SK-N-SH (cell line): ENCODE measurements around the gene B4GALNT2. TPM values are rescaled to one million over a fixed set of nuclear protein-coding genes. Genes with fewer than 3 reads are reported as not detected.

Experiments used
- CTCF ChIA-PET: fragments of 300-600, 350-600 bp; formaldehyde crosslinking; extraction: SDS; loops from one replicate; lab custom pipeline; 2021; lab: Yijun Ruan, JAX
- POLR2A ChIA-PET: fragments of 350-600 bp; sonication (Branson Sonifier 250); formaldehyde crosslinking; extraction: SDS; loops from one replicate; lab custom pipeline; 2020; ENCODE audit warnings: antibody characterized with exemption, inconsistent platforms; lab: Yijun Ruan, JAX
- DNase-seq: peaks from one replicate; pipeline ENCODE4 v3.0.0; 2012
- H2AFZ ChIP-seq: fragments of 200-600 bp; sonication (generic); 2 replicates; pipeline ENCODE4 v1.8.1; 2016; ENCODE audit warnings: antibody characterized with exemption, mild to moderate bottlenecking, low read depth
- H3F3A ChIP-seq: fragments of 200-600 bp; sonication (generic); replicated peaks from 2 replicates; pipeline ENCODE3; 2016; ENCODE audit warnings: antibody characterized with exemption, mild to moderate bottlenecking; ENCODE audit not compliant: insufficient read depth
- H3K27ac ChIP-seq, 2 experiments: fragments of 200-500 bp in 1 of 2; fragments of 200-600 bp in 1 of 2; sonication (Bioruptor generic) in 1 of 2; sonication (generic), shearing (Covaris generic) in 1 of 2; 2 replicates each; pipeline versions ENCODE4 v1.5.1 to v1.6.1; 2014 to 2016; ENCODE audit warnings: low read depth in 2 of 2, inconsistent platforms in 1 of 2, low read length in 1 of 2, mild to moderate bottlenecking in 1 of 2, mixed read lengths in 1 of 2
- H3K27me3 ChIP-seq: fragments of 200-600 bp; sonication (generic), shearing (Covaris generic); 2 replicates; pipeline ENCODE4 v1.6.1; 2016; ENCODE audit warnings: mixed run types; ENCODE audit not compliant: insufficient read depth
- H3K36me3 ChIP-seq, 2 experiments: fragments of 200-500 bp in 1 of 2; fragments of 200-600 bp in 1 of 2; sonication (Bioruptor generic) in 1 of 2; sonication (generic) in 1 of 2; replicated peaks in 1 of 2; 2 replicates each; pipeline versions ENCODE3 to v1.5.1; 2014 to 2016; ENCODE audit warnings: low read length in 1 of 2, mild to moderate bottlenecking in 1 of 2; ENCODE audit not compliant: insufficient read depth in 2 of 2, control insufficient read depth in 1 of 2
- H3K4me1 ChIP-seq, 2 experiments: fragments of 200-500 bp in 1 of 2; fragments of 200-600 bp in 1 of 2; sonication (Bioruptor generic) in 1 of 2; sonication (generic), shearing (Covaris generic) in 1 of 2; 2 replicates each; pipeline versions ENCODE4 v1.5.1 to v1.6.1; 2014 to 2016; ENCODE audit warnings: low read depth in 1 of 2, low read length in 1 of 2, mixed run types in 1 of 2; ENCODE audit not compliant: insufficient read depth in 2 of 2, control insufficient read depth in 1 of 2
- H3K4me2 ChIP-seq: fragments of 200-600 bp; sonication (generic), shearing (Covaris generic); 2 replicates; pipeline ENCODE4 v1.6.1; 2017; ENCODE audit warnings: mixed run types
- H3K4me3 ChIP-seq, 2 experiments: fragments of 200-500 bp in 1 of 2; fragments of 200-600 bp in 1 of 2; sonication (Bioruptor generic) in 1 of 2; sonication (generic), shearing (Covaris generic) in 1 of 2; 2 replicates each; pipeline versions ENCODE4 v1.5.1 to v1.8.1; 2014 to 2016; ENCODE audit warnings: low read depth in 2 of 2, inconsistent platforms in 1 of 2, low read length in 1 of 2, mild to moderate bottlenecking in 1 of 2, mixed read lengths in 1 of 2, moderate library complexity in 1 of 2
- H3K79me2 ChIP-seq: fragments of 200-600 bp; sonication (generic); 2 replicates; pipeline ENCODE4 v1.8.1; 2017; ENCODE audit warnings: mild to moderate bottlenecking; ENCODE audit not compliant: insufficient read depth
- H3K9ac ChIP-seq: fragments of 200-600 bp; sonication (generic); 2 replicates; pipeline ENCODE4 v1.6.1; 2017; ENCODE audit warnings: mixed run types
- H3K9me2 ChIP-seq: fragments of 200-600 bp; sonication (generic); 2 replicates; pipeline ENCODE4 v1.6.1; 2017; ENCODE audit warnings: mixed run types
- H3K9me3 ChIP-seq: fragments of 200-600 bp; sonication (generic); 2 replicates; pipeline ENCODE4 v1.6.1; 2017; ENCODE audit warnings: mixed run types, mild to moderate bottlenecking, moderate library complexity
- H4K20me1 ChIP-seq: fragments of 200-600 bp; sonication (generic); 2 replicates; pipeline ENCODE4 v1.6.1; 2017; ENCODE audit warnings: mild to moderate bottlenecking, mixed run types; ENCODE audit not compliant: insufficient read depth
- ELF1 ChIP-seq: IDR thresholded peaks from 2 replicates; pipeline ENCODE4 v1.4.0; 2012
- EP300 ChIP-seq, 2 experiments: IDR thresholded peaks; 2 replicates each; pipeline versions ENCODE4 v1.4.0 to v1.6.1; 2012; ENCODE audit warnings: borderline replicate concordance in 1 of 2, low read depth in 1 of 2, low read length in 1 of 2
- EZH2phosphoT487 ChIP-seq: fragments of 200-600 bp; sonication (generic); IDR thresholded peaks from 2 replicates; pipeline ENCODE4 v1.6.1; 2017; ENCODE audit warnings: low read depth, mixed run types, mild to moderate bottlenecking, antibody characterized with exemption, moderate library complexity, borderline replicate concordance
- FOXJ3 ChIP-seq: sonication (generic); formaldehyde crosslinking; IDR thresholded peaks from 2 replicates; pipeline ENCODE4 v1.5.1; 2020; ENCODE audit warnings: mild to moderate bottlenecking, missing genetic modification reagents
- FOXM1 ChIP-seq: IDR thresholded peaks from 2 replicates; pipeline ENCODE4 v1.4.0; 2012; ENCODE audit warnings: low read depth, mild to moderate bottlenecking
- GABPA ChIP-seq: IDR thresholded peaks from 2 replicates; pipeline ENCODE4 v1.4.0; 2012; ENCODE audit warnings: low read depth, mild to moderate bottlenecking
- GATA2 ChIP-seq: sonication (generic); formaldehyde crosslinking; IDR thresholded peaks from 2 replicates; pipeline ENCODE4 v1.5.0; 2020; ENCODE audit warnings: mild to moderate bottlenecking, missing genetic modification reagents
- MEF2A ChIP-seq: IDR thresholded peaks from 2 replicates; pipeline ENCODE4 v1.4.0; 2012; ENCODE audit warnings: low read depth, borderline replicate concordance
- MXI1 ChIP-seq: IDR thresholded peaks from 2 replicates; pipeline ENCODE4 v1.6.1; 2012; ENCODE audit warnings: mild to moderate bottlenecking, low read depth, low read length, improper control_type of control experiment
- POLR2AphosphoS5 ChIP-seq: IDR thresholded peaks from 2 replicates; pipeline ENCODE4 v1.6.1; 2012; ENCODE audit warnings: low read depth, low read length
- RAD21 ChIP-seq: IDR thresholded peaks from 2 replicates; pipeline ENCODE4 v1.6.1; 2012; ENCODE audit warnings: mild to moderate bottlenecking, low read length
- SMC3 ChIP-seq: IDR thresholded peaks from 2 replicates; pipeline ENCODE4 v1.6.1; 2012; ENCODE audit warnings: low read depth, low read length, improper control_type of control experiment
- TAF1 ChIP-seq: IDR thresholded peaks from 2 replicates; pipeline ENCODE4 v1.6.1; 2012; ENCODE audit warnings: low read depth, mild to moderate bottlenecking, low read length, moderate library complexity, borderline replicate concordance
- TEAD4 ChIP-seq: IDR thresholded peaks from 2 replicates; pipeline ENCODE4 v1.4.0; 2012; ENCODE audit warnings: mild to moderate bottlenecking, borderline replicate concordance; ENCODE audit not compliant: insufficient read depth
- WGBS: methylation state at CpG from one replicate; pipeline ENCODE4 v1.1.6; 2017; ENCODE audit warnings: low lambda C conversion rate; 5-methylcytosine and 5-hydroxymethylcytosine counted together
- polyA plus RNA-seq, 3 experiments: library from polyadenylated mRNA; depleted of rRNA; stranded (reverse); fragments of >200 nt; gene quantifications; 2 replicates each; pipeline ENCODE4 v1.2.3, GENCODE V29; 2012
- TF ChIP-seq, protein P1 (sequence below): IDR thresholded peaks from 2 replicates; pipeline ENCODE4 v1.4.0; 2012; ENCODE audit warnings: low read depth, borderline replicate concordance
- TF ChIP-seq, protein P2 (sequence below): fragments of 200-600 bp; sonication (generic); IDR thresholded peaks from 2 replicates; pipeline ENCODE4 v1.6.1; 2017; ENCODE audit warnings: antibody characterized with exemption, mild to moderate bottlenecking, moderate library complexity
- TF ChIP-seq, protein P3 (sequence below): IDR thresholded peaks from 2 replicates; pipeline ENCODE4 v1.4.0; 2012; ENCODE audit warnings: low read depth, borderline replicate concordance
- TF ChIP-seq, protein P4 (sequence below): IDR thresholded peaks from 2 replicates; pipeline ENCODE4 v1.4.0; 2012; ENCODE audit warnings: low read depth
- TF ChIP-seq, protein P5 (sequence below): IDR thresholded peaks from 2 replicates; pipeline ENCODE4 v1.6.1; 2012; ENCODE audit warnings: mild to moderate bottlenecking, low read depth, low read length, moderate library complexity

Gene B4GALNT2
- polyA plus RNA-seq, 1 of the 3 experiments (the other 2 are of a cell fraction): not detected

DNA sequence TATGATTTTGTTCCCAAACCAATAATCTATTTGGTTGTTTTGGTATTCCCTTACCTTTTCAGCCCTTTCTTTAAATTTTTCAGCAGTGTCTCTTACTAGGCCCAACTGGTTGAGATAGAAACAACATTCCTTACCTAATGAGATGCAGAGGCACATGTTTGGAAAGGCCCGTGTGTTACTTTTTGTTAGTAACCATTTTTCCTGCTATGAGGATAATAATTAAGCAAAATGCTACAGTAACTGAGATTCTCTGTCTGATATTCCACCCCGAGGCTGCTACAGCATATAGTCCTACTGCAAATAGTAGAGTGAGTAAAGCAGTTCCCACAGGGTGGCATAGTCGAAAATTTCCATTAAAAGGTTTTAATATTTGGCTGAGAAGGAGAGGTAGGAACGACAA, 10.0 kb upstream of the B4GALNT2 start (continued):
- TF ChIP-seq, protein P1, sequence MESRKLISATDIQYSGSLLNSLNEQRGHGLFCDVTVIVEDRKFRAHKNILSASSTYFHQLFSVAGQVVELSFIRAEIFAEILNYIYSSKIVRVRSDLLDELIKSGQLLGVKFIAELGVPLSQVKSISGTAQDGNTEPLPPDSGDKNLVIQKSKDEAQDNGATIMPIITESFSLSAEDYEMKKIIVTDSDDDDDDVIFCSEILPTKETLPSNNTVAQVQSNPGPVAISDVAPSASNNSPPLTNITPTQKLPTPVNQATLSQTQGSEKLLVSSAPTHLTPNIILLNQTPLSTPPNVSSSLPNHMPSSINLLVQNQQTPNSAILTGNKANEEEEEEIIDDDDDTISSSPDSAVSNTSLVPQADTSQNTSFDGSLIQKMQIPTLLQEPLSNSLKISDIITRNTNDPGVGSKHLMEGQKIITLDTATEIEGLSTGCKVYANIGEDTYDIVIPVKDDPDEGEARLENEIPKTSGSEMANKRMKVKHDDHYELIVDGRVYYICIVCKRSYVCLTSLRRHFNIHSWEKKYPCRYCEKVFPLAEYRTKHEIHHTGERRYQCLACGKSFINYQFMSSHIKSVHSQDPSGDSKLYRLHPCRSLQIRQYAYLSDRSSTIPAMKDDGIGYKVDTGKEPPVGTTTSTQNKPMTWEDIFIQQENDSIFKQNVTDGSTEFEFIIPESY: no peak
- TF ChIP-seq FOXM1: no peak
- no peak for TF ChIP-seq TAF1
- no peak for TF ChIP-seq ELF1
- no peak for TF ChIP-seq GABPA
- no peak for TF ChIP-seq FOXJ3 (CRISPR knock-in tag)

DNA sequence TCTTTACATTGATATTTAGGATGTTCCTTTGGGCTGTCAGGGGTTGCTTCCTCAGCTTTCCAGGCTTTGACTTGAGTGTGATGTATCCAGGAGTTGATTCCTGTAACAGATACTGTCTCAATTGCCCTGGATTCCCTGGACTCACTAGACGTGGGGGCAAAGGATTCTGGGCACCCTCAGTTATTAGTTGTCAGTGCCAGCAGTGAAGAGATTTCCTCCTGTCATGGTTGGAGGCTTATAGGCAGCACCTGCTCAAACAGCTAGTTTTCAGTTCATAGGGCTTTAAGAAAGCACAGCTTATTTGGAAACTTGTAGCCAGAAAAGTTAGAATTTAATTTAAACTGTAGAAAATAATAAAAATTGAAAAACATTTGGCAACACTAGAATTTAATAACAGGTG, 9.5 kb upstream of the B4GALNT2 start:
- Histone ChIP-seq H4K20me1 (no peaks in the 10 kb centered on the region), H3K27me3 (peaks cover 75% of the 10 kb centered on the region), H3K9me3 (0 out of 2 replicates have a peak, but pooled peaks cover 3% of the 10 kb centered on the region), H3K9ac (no peak overlapping the region), H3K9me2 (no peaks in the 10 kb centered on the region), H3K4me2 (no peak overlapping the region), H3K4me3 (no peak overlapping the region), H3K27ac (no peak overlapping the region), H3K36me3 (no peaks in the 10 kb centered on the region), H2AFZ (no peak overlapping the region), H3K79me2 (no peaks in the 10 kb centered on the region), H3F3A (peaks cover 5% of the 10 kb centered on the region), H3K4me1 (no peaks in the 10 kb centered on the region)
- WGBS: 0% methylated on average over 1 of the region's 1 CpG
- DNase-seq: no peak
- ChIA-PET CTCF (no interaction called here), POLR2A (no interaction called here)
- TF ChIP-seq, protein P2, sequence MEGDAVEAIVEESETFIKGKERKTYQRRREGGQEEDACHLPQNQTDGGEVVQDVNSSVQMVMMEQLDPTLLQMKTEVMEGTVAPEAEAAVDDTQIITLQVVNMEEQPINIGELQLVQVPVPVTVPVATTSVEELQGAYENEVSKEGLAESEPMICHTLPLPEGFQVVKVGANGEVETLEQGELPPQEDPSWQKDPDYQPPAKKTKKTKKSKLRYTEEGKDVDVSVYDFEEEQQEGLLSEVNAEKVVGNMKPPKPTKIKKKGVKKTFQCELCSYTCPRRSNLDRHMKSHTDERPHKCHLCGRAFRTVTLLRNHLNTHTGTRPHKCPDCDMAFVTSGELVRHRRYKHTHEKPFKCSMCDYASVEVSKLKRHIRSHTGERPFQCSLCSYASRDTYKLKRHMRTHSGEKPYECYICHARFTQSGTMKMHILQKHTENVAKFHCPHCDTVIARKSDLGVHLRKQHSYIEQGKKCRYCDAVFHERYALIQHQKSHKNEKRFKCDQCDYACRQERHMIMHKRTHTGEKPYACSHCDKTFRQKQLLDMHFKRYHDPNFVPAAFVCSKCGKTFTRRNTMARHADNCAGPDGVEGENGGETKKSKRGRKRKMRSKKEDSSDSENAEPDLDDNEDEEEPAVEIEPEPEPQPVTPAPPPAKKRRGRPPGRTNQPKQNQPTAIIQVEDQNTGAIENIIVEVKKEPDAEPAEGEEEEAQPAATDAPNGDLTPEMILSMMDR: no peak
- TF ChIP-seq GATA2: no peak
- no peak for TF ChIP-seq EP300 (IDR thresholded peaks at IDR 0.05; ENCODE audit: borderline replicate concordance in 1 of 2, low read depth in 1 of 2, low read length in 1 of 2)
- TF ChIP-seq, protein P3, sequence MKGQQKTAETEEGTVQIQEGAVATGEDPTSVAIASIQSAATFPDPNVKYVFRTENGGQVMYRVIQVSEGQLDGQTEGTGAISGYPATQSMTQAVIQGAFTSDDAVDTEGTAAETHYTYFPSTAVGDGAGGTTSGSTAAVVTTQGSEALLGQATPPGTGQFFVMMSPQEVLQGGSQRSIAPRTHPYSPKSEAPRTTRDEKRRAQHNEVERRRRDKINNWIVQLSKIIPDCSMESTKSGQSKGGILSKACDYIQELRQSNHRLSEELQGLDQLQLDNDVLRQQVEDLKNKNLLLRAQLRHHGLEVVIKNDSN: no peak
- TF ChIP-seq RAD21: no peak
- TF ChIP-seq FOXM1: no peak
- no peak for TF ChIP-seq TEAD4
- TF ChIP-seq EZH2phosphoT487: no peak
- TF ChIP-seq SMC3: no peak
- no peak for TF ChIP-seq MEF2A
- TF ChIP-seq POLR2AphosphoS5: no peak
- TF ChIP-seq MXI1: no peak
- TF ChIP-seq, protein P4, sequence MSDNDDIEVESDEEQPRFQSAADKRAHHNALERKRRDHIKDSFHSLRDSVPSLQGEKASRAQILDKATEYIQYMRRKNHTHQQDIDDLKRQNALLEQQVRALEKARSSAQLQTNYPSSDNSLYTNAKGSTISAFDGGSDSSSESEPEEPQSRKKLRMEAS: no peak
- TF ChIP-seq, protein P5, sequence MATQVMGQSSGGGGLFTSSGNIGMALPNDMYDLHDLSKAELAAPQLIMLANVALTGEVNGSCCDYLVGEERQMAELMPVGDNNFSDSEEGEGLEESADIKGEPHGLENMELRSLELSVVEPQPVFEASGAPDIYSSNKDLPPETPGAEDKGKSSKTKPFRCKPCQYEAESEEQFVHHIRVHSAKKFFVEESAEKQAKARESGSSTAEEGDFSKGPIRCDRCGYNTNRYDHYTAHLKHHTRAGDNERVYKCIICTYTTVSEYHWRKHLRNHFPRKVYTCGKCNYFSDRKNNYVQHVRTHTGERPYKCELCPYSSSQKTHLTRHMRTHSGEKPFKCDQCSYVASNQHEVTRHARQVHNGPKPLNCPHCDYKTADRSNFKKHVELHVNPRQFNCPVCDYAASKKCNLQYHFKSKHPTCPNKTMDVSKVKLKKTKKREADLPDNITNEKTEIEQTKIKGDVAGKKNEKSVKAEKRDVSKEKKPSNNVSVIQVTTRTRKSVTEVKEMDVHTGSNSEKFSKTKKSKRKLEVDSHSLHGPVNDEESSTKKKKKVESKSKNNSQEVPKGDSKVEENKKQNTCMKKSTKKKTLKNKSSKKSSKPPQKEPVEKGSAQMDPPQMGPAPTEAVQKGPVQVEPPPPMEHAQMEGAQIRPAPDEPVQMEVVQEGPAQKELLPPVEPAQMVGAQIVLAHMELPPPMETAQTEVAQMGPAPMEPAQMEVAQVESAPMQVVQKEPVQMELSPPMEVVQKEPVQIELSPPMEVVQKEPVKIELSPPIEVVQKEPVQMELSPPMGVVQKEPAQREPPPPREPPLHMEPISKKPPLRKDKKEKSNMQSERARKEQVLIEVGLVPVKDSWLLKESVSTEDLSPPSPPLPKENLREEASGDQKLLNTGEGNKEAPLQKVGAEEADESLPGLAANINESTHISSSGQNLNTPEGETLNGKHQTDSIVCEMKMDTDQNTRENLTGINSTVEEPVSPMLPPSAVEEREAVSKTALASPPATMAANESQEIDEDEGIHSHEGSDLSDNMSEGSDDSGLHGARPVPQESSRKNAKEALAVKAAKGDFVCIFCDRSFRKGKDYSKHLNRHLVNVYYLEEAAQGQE: no peak
